ENCODE results near the gene NOX3. TPM values are rescaled to one million over a fixed set of nuclear protein-coding genes. Genes with fewer than 3 reads are reported as not detected.

NOX3 gene
- total and polyA plus RNA-seq, 9 of the 15 experiments (the other 6 are each of a cell fraction or from before 2014, with no cell fraction given), result not detected

DNA sequence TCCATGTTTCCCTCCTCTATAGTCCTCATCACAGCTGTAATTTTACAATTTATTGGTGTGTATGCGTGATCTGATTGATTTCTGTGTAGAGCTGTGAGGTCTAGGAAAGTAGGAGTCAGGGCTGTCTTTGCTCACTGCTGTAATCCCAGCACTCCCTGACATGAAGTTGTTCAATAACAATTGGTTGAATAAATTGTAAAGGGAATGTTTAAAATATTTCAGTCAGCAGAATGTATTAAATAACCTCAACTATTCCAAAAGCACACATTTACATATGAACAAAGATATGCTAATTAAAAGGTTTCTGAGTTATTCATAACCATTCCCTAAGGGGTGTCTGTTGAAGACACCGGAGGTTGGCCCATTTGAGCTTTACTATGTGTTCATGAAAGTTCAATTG lies 31.5 kb downstream of the NOX3 start (continued):
- no peak for TF ChIP-seq E2F6 (IDR thresholded peaks at IDR 0.05; ENCODE audit: borderline replicate concordance in 1 of 2, extremely low read depth in 1 of 2, insufficient read depth in 1 of 2, insufficient read length in 1 of 2, low read depth in 1 of 2, low read length in 1 of 2, poor library complexity in 1 of 2, severe bottlenecking in 1 of 2)
- TF ChIP-seq ZNF589 (CRISPR knock-in tag; IDR thresholded peaks at IDR 0.05; ENCODE audit: low read depth), result no peak
- TF ChIP-seq ZNF699 (CRISPR knock-in tag; IDR thresholded peaks at IDR 0.05; ENCODE audit: insufficient replicate concordance), result no peak
- TF ChIP-seq ZNF354B (CRISPR knock-in tag; IDR thresholded peaks at IDR 0.05), result no peak
- TF ChIP-seq CBX2 (IDR thresholded peaks at IDR 0.05; ENCODE audit: insufficient read depth, low read length, poor library complexity, severe bottlenecking), result no peak

DNA sequence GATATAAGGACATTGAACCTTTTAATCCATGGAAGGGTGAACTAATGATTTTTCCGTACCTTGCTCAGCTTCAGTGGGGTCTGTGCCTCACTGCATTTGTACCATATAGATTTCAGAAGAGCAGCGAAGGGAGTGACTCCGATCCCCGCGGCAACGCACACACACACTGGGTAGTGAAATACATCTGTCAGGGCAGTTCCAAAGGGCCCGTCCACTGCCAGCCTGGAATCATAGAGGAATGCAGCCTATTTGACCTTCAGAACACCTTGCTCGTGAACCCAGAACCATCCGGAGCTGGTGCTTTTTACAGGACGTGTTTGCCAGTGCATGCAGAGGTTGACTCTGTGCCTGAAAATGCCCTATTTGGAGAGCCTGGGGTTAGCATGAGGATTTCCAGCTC lies 33.0 kb downstream of the NOX3 start:
- H3K79me2 ChIP-seq (ENCODE audit: control insufficient read depth, insufficient read depth, low read length), result no peaks in the 10 kb centered on the region
- WGBS (ENCODE audit: insufficient coverage, low coverage, missing lambda C conversion rate), result 0% methylated on average over 10 of the region's 10 CpGs
- H2AFZ ChIP-seq (ENCODE audit: low read depth, low read length), result no peak overlapping the region
- H3K9ac ChIP-seq (ENCODE audit: insufficient read depth in 1 of 2, low read depth in 2 of 2, low read length in 2 of 2), result no peak overlapping the region
- H3K4me3 ChIP-seq, result no peak overlapping the region
- no peaks in the 10 kb centered on the region for H3K9me3 ChIP-seq (replicated peaks; ENCODE audit: control insufficient read depth, insufficient read depth, low read depth, low read length)
- ATAC-seq (no peak), DNase-seq (ENCODE audit: extremely low read depth in 1 of 4, low spot score in 3 of 4) (no peak), FAIRE-seq (no peak)
- TF ChIP-seq SLC30A9 (CRISPR knock-in tag; IDR thresholded peaks at IDR 0.05), result no peak
- TF ChIP-seq, protein P1, sequence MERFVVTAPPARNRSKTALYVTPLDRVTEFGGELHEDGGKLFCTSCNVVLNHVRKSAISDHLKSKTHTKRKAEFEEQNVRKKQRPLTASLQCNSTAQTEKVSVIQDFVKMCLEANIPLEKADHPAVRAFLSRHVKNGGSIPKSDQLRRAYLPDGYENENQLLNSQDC (CRISPR knock-in tag; IDR thresholded peaks at IDR 0.05), result no peak
- TF ChIP-seq HDAC3 (IDR thresholded peaks at IDR 0.05; ENCODE audit: borderline replicate concordance, partially characterized antibody), result no peak
- no peak for TF ChIP-seq ZNF280A (IDR thresholded peaks at IDR 0.05; ENCODE audit: low read depth, partially characterized antibody)
- no peak for TF ChIP-seq NR3C1 (CRISPR knock-in tag; IDR thresholded peaks at IDR 0.05)
- no peak for TF ChIP-seq ZNF263 (CRISPR knock-in tag; IDR thresholded peaks at IDR 0.05; ENCODE audit: borderline replicate concordance)
- TF ChIP-seq, protein P2, sequence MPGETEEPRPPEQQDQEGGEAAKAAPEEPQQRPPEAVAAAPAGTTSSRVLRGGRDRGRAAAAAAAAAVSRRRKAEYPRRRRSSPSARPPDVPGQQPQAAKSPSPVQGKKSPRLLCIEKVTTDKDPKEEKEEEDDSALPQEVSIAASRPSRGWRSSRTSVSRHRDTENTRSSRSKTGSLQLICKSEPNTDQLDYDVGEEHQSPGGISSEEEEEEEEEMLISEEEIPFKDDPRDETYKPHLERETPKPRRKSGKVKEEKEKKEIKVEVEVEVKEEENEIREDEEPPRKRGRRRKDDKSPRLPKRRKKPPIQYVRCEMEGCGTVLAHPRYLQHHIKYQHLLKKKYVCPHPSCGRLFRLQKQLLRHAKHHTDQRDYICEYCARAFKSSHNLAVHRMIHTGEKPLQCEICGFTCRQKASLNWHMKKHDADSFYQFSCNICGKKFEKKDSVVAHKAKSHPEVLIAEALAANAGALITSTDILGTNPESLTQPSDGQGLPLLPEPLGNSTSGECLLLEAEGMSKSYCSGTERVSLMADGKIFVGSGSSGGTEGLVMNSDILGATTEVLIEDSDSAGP (CRISPR knock-in tag; IDR thresholded peaks at IDR 0.05), result no peak
- no peak for TF ChIP-seq NR2C1 (IDR thresholded peaks at IDR 0.05)
- no peak for TF ChIP-seq NR2C1 (tag; IDR thresholded peaks at IDR 0.05)
- TF ChIP-seq TFAM (CRISPR knock-in tag; conservative IDR thresholded peaks at IDR 0.05), result no peak
- intact Hi-C loops (cut with micrococcal nuclease) (no loop called here), in situ Hi-C loops (cut with MboI) (no loop called here)
- ChIA-PET CTCF (ENCODE audit: low intra/inter-chr PET ratio) (no interaction called here), POLR2A (no interaction called here)
- no peaks in the 10 kb centered on the region for H3K9me1 ChIP-seq (ENCODE audit: control insufficient read depth, insufficient read depth, low read length)
- no peak overlapping the region for H3K27ac ChIP-seq (ENCODE audit: extremely low read depth, low read depth, low read length)
- BruUV-seq (replicated peaks), result no TSS peak
- no peaks in the 10 kb centered on the region for H3K36me3 ChIP-seq (ENCODE audit: control insufficient read depth, insufficient read depth, low read length)
- no peak overlapping the region for H3K4me2 ChIP-seq (ENCODE audit: insufficient read depth, low read length)
- peaks cover 10 to 16% of the 10 kb centered on the region in 2 experiments; a peak in 4 of 5 replicates for H3K27me3 ChIP-seq (ENCODE audit: control insufficient read depth in 2 of 2, insufficient read depth in 2 of 2, low read length in 2 of 2)
- no peaks in the 10 kb centered on the region for H4K20me1 ChIP-seq (replicated peaks; ENCODE audit: control insufficient read depth, insufficient read depth, low read length)
- H3K4me1 ChIP-seq (replicated peaks in 1 of 2; ENCODE audit: control insufficient read depth in 2 of 2, insufficient read depth in 2 of 2, low read length in 2 of 2), result no peaks in the 10 kb centered on the region

Measured in K562 (cell line).